Effector CD8-positive, alpha-beta T cell (primary cell): ENCODE results near the gene SCAMP5.

Experiments used
- DNase-seq: peaks from one replicate; lab custom pipeline; 2025; lab: John Stamatoyannopoulos, UW

The SCAMP5 gene

DNA sequence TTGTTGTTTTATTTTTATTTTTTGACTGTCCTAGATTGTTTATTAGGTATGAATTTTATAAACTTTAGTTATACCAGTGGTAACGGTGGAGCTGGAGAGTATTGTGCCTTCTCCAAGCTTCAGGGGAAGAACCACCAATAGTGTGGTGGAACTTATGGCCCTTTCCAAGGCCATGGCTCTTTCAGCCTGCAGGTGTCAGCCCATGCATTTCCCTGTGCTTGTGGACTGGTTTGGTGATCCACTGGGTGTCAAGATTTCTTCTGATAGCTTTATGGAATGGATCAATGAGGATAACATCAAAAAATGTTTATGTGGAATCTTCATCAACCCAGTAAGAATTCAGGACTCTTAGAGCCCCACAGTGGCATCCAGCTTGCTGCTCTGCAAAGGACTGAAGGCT, 19.2 kb upstream of the SCAMP5 start:
- no peak for DNase-seq

DNA sequence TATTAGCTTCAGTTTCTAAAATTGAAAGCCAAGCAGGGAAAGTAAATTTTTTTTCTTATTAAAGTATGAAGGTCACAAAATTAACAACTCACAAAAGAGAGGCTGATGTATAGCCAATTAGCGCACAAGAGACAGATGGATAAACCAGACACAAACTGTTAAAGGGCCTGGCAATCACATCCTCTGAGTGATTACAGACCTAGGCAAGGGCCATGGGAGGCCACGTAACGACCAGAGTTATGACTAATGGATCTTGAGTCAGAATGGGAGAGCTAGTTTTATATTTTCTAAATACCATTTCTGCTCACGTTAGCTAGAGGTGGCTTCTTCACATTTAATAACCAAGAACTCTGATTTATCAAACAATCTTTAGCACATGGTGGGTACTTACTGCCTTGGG, 17.8 kb upstream of the SCAMP5 start:
- no peak for DNase-seq

DNA sequence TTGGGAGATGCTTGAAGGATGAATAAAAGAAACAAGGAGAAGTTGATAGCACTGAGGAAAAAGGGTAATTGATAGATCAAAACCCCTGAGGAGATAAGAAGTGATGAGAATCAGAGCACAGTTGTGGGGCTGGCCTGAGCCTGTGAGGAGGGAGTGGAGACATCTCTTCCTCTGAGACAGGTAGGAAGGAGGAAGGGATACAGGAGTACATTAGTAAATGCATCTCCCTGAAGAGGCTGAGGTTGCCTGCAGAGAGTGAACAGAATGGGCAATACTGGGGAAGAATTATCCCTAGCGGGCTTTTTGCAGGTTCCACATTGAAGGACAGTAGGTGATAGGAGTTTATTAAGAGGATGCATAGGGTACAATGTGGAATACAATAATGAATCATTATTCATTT, 17.3 kb upstream of the SCAMP5 start:
- no peak for DNase-seq

DNA sequence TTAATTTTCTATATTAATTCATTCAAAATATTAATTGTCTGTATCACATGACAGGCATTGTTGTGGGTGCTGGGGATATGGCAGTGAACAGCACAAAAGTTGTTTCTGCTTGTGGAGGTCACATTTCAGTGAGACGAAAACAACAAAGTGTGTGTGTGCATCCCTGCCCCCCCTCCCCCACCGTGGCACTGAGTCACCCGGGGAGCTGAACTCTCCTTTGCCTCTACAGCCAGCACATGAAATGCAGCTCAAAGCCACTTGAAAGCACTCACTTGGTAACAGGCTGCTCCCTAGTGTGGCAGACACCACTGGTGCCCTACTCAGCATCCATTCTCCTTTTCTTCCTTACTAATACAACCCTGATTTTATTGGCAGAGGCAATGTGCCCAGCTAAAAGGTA, 16.9 kb upstream of the SCAMP5 start:
- DNase-seq, result no peak

DNA sequence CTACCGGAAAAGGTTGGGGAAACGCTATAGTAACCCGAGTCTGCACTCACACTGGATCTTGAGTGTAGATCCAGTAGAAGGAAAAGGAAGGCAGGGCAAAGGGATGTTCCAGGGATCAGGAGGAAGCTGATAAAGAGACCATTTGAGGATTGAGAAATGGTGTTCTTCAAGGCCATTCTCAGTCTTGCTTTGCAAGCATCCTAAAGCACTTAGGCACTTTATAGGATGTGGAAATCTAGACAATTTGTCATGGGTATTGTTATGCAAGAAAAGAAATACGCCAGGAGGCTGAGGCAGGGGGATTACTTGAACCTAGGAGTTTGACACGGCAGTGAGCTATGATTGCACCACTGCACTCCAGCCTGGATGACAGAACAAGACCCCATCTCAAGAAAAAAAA, 13.2 kb upstream of the SCAMP5 start:
- DNase-seq, result no peak

DNA sequence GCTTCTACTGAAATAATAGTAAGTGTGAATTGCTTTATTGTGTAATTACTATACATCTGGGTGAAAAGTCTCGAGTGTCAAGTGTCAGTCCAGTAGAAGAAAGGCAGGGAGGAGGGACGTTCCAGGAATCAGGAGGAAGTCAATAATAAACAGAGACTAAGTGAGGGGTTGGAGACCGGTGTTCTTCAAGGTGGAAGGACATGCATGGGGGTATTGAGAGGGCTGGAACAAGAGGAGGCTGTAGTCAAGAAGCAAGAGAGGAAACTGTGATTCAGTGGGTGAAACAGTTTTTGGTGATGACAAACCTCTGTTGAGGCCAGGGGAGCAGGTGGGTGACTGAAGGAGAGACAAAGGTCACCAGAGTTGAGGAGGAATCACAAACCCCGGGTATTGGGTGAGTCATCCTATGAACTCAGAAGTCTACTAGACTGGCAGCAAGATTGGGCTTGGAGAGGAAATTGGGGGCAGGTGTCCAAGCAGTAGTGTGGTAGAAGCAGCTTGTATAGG, 11.6 kb upstream of the SCAMP5 start:
- no peak for DNase-seq

DNA sequence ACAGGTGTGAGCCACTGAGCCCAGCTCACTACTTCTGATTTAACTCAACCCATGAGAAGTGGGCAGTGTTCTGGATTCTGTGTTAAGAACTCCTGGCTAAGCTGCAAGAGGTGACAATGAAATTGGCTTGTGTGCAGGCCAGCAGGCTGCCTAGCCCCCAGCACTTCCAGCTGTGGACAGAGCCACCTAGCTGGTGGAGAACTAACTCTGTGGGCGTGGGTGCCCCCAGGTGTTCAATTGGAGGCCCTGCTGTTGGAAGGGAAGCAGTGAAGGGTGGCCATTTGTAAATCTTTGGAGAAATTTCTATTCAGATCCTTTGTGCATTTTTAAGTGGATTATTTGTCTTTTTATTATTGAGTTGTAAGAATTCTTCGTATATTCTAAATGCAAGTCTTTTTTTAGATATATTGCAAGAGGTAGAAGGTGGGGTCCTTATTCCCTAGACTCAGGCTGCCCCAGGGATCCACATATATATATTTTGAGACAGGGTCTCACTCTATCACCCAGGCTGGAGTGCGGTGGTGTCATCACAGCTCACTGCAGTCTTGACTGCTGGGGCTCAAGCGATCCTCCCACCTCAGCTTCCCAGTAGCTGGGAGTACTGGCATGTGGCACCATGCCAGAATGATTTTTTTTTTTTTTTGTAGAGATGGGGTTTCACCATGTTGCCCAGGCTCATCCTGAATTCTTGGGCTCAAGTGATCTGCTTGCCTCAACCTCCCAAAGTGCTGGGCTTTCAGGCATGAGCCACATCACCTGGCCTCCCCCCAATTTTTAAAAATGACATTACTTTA, 7.2 kb upstream of the SCAMP5 start:
- no peak for DNase-seq

DNA sequence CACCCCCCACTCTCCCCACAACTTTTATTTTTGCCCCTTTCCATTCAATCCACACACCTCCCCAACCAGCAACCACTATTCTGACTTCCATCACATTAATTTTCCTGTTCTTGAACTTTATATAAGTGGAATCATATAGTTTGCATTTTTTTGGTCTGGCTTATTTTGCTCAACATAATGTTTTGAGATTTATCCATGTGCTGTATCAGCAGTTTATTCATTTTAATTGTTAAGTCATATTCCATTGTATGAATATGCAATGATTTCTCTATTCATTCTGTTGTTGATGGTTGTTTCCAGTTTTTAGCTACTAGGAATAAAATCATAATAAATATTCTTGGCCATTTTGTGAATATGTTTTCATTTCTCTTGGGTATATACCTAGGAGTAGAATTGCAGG, 5.8 kb upstream of the SCAMP5 start:
- no peak for DNase-seq

DNA sequence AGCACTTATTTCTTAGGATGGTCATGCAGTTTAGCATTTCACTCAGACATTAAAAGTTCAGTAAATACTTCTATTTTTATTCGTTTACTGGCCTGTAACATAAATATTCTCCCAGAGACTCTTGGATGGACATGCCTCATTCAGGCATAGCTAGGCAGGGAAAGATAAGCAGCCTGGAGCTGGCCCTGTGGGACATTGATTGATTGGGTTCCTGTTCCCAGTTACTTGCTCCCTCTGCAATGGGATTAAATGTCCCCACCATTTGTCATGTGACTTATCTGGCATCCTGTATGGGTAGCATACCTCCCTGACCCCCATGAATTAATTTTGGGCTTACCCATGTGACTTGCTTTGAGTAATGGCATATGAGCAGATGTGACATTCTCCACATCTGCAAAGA, 2.7 kb upstream of the SCAMP5 start:
- DNase-seq, result no peak

DNA sequence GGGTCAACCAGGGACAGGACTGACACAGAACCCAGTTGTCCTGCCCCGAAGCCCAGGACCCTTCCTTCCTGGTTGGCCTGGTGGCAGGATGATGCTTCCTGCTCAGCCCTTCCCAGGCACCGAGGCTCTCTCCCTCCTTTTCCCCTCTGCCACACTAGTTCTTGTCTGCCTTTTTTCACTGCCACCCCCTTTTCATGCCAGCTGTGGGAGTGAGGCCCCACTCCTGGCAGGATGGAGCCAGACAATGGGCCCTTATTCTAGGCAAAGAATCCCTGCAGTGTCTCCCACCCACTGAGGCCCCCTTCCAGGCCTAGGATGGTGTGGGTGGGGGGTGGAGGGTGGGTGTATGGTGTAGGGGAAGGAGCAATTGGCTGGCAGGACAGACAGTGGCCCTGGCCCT, 1.1 kb upstream of the SCAMP5 start:
- DNase-seq, result no peak

DNA sequence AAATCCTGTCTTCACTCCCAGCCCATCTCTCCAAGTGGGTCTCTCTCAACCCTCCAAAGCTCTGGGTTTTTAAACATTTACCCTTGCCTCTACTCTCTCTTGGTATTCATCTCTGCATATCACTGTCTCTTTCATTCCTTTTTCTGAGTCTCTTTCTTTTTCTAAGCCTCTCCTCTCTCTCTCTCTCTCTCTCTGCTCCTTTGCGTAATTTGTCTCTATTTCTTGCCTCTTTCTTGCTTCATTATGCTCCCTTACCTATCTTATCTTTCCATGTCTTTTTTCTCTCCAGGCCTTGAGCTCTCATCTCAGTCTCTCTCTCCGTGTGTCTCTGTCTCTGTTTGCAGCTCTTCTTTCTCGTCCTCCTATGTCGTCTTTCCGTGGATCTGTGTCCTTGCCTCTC, 678 bp upstream of the SCAMP5 start:
- no peak for DNase-seq

DNA sequence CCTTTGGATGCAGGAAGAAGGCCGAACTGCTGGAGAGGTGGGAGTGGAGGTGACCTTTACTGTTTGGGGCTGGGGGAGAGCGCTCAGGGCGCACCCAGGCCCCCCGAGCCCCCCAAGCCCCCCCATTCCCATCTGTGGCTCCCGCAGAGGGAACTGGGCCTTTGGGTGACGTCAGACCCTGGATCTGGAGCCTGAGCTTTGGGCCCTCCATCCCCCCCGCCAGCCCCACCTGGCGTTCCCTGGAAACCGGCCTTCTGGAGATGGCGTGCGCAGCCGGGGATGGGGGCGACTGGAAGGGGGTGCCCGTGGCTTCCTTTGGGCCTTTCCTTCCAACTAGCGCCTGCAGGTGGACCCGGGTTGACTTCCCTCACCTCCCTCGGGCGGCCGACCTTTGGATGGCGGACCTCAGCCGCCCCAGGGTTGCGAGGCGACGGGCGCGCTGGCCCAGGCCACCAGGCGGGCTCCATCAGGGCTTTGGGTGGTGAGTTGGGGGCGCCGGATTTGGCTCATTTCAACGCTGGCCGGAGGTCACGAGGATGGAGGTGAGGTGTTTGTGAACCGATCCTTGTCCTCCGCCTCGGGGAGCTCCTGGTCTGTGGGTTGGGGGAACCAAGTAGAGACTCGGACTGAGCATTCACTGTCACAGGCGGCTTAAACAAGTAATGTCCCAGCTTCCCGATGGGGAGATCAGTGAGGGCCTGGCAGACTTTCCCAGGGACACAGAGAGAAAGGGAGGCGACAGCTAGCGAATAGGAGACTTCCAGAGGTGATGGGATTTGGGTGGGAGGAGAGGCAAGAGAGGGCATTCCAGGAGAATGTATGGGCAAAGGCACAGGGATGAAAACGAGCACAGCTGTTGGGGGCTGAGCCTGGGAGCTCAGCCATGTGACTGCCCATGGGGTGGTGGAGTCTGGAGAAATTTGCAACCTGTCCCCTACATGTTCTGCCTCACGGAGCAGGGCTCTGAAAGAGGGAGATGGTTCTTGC, 709 bp downstream of the SCAMP5 start:
- DNase-seq, result no peak

DNA sequence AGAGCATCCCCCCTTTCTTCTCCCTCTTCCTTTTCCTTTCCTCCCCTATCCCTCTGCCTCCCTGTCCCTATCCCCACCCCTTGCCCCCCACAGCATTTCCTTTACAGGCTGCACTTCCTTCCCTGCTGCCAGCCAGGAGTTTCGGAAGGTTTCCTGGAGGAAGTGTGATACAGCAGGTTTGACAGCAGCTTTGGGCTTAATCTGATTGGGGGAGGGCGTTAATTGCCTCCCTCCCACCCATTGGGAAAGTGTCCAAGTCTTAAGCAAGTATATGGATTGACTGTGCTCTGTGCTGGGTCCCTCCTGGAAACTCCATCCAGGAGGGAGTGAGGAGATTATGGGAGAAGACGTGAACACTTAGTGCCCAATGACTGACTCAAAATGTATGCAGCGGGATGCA, 1.8 kb downstream of the SCAMP5 start:
- DNase-seq, result no peak

DNA sequence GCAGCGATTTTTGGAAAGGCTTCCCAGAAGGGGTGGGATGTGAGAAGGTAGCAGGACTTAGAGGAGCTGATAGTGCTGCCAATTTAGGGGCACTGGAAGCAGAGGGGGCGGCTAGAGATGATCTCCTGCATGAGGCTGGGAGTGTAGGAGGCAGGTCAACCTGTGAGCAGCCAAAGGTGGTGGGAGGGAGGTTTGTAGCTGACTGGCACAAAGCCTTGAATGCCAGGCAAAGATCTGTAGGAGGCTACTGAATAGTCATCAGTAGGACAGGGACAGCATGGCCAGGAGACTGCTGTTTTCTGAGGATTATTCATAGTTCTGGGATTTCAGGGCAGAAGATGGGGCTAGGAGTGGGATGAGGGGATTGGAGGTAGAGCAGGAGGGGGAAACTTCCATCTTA, 2.2 kb downstream of the SCAMP5 start:
- DNase-seq, result no peak

DNA sequence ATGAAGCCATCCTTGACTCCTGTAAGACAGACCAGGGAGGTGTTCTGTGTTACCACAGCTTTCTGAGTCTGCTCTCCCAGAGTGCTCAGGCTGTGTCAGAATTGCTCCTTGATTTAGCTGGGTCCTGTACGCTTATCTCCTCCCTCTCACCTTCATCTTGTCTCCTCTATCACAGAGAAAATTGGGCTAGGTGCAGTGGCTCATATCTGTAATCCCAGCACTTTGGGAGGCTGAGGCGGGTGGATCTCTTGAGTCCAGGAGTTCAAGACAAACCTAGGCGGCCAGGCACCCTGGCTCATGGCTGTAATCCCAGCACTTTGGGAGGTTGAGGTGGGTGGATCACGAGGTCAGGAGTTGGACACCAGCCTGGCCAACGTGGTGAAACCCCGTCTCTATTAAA, 5.9 kb downstream of the SCAMP5 start:
- no peak for DNase-seq

DNA sequence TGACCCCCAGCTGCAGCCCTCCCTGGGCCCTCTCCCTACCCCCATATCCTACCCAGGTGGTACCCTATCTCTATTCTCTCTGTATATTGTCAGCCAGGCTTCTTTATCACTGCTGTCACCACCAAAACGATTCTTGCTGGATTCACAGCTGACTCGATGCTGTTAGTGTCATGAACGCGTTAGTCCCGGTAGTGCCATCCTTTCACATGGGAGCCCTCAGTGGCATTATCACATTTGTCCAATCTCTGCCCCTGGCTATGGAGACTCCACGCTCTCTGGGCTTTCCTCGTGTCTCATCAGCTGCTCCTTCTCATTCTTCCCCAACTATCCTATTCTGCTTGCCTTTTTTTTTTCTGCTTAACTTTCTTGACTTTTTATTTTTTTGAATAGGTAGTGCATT, 7.0 kb downstream of the SCAMP5 start:
- DNase-seq, result no peak

DNA sequence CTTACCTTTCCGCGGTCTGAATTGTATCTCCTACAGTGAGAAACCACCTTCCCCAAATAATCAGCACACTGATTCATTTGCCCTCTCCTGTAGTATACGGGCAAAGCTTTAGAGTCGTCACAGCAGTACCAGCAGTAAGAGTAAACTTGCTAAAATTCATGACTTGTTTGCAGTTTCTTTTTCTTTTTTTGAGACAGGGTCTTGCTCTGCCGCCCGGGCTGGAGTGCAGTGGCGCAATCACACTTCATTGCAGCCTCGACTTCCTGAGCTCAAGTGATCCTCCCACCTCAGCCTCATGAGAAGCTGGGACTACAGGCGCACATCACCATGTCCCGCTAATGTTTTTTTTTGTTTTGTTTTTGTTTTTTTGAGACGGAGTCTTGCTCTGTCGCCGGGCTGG, 11.9 kb downstream of the SCAMP5 start:
- no peak for DNase-seq

DNA sequence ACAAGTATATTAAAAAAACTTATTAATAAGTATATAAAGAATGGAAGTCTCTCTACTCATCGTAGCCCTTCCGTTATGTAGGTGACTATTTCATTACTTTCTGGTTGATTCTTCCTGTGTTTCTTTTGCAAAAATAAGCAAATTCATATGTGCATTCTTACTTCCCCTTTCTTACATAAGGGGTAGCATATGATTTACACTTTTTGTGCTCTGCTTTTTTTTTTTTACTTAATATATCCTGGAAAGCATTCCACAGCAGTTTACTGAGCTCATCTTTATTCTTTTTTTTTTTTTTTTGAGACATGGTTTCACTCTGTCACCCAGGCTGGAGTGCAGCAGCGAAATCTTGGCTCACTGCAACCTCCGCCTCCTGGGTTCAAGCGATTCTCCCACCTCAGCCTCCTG, 12.9 kb downstream of the SCAMP5 start:
- no peak for DNase-seq

DNA sequence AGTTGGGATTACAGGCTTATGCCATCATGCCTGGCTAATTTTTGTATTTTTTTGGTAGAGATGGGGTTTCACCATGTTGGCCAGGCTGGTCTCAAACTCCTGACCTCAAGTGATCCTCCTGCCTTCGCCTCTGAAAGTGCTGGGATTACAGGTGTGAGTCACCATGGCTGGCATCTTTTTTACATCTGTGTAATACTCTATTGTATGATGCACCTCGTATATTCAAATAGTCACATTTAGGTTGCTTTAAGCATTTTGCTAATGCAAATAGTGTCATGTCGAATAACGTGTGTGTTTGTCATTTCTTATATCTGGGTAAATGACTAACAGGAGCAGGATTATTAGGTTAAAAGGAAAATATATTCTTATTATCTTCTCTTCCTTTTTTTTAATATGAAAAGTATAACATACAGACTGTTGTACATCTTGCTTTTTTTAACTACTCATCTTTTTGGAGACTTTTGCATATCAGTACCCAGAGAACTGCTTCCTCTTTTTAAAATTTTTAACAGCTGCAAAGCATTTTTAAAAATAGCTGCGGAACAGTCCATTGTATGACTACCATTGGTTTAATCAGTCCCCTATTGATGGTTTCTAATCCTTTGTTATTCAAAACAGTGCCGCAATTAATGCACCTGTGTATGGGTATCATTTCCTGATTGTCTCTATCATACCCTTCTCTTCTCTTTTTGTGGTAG, 13.4 kb downstream of the SCAMP5 start:
- DNase-seq, result no peak

DNA sequence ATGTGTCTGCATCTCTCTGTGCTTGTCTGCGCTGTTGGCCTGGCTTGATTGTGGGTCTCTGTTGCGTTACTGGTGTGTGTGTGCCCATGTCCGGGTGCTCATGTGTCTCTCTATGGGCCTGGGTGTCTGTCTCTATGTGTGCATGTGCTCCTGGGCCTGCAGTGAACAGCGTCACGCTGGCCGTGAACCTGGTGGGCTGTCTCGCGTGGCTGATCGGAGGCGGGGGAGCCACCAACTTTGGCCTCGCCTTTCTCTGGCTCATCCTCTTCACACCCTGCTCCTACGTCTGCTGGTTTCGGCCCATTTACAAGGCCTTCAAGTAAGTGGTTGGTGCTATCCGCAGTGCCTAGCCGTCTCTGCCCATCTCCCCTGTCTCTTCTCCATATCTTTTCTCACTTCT, 21.1 kb downstream of the SCAMP5 start:
- DNase-seq, result no peak

DNA sequence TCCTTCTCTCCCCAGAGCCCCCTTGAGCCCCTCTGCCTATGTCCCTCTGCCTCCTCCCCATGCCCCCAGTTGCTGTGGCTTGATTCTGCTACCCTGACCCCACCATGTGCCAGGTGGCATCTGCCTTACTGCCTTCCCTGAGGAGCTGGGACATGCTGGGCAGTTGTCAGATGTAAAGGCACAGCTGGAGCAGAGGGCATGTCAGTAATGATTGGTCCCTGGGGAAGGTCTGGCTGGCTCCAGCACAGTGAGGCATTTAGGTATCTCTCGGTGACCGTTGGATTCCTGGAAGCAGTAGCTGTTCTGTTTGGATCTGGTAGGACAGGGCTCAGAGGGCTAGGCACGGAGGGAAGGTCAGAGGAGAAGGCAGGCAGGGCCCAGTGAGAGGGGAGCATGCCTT, 24.6 kb downstream of the SCAMP5 start:
- DNase-seq, result no peak

DNA sequence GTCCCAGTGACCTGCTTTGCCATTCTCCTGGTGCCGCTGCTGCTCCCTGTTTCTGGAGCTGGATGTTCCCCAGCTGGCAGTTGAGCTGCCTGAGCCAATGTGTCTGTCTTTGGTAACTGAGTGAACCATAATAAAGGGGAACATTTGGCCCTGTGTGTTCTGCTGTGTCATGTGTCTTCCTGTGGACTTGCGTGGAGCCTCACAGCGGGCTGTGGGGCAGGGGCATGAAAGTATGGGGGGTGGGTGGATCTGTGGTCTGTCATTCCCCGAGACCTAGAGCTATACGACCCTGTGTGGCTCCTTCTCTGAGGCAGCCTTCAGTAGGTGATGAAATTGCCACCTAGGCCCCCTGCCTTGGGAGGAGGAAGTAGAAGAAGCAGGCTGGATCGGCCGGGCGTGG, 26.0 kb downstream of the SCAMP5 start:
- DNase-seq, result no peak
